A549 (cell line): ENCODE results near the gene SRGAP3. TPM values are rescaled to one million over a fixed set of nuclear protein-coding genes. Genes with fewer than 3 reads are reported as not detected.

Experiments used
- ATAC-seq, 2 experiments: fragments of 200-7000 bp in 1 of 2; fragments of >200 bp in 1 of 2; cut with Nextera tagmentation in 1 of 2; cut with Tn5 transposase in 1 of 2; 3 replicates each; pipeline versions ENCODE4 v1.8.0 to v1.9.1; 2018 to 2020; ENCODE audit warnings: mild to moderate bottlenecking in 1 of 2, moderate library complexity in 1 of 2
- CTCF ChIA-PET: fragments of 300-600 bp; sonication (Branson Sonifier 250); formaldehyde crosslinking; extraction: SDS; loops from one replicate; lab custom pipeline; 2021; ENCODE audit warnings: antibody characterized with exemption, inconsistent platforms; lab: Yijun Ruan, JAX
- POLR2A ChIA-PET: fragments of 350-600 bp; formaldehyde crosslinking; extraction: SDS; loops from one replicate; lab custom pipeline; 2021; ENCODE audit warnings: antibody characterized with exemption, inconsistent platforms; lab: Yijun Ruan, JAX
- DNase-seq, 2 experiments: peaks; one replicate each; pipeline versions ENCODE4 v3.0.0 to v3.0.0-alpha.2; 2011 to 2016; ENCODE audit warnings: low read depth in 1 of 2, low spot score in 1 of 2
- FAIRE-seq: peaks from 2 replicates; lab custom pipeline; 2011; peaks lifted over from hg19 to GRCh38; lab: Jason Lieb, UNC
- H3K27ac ChIP-seq, 2 experiments: fragments of >200 bp; sonication (Bioruptor Twin); formaldehyde crosslinking; 3 replicates each; pipeline ENCODE4 v1.5.1; 2016 to 2017
- H3K4me1 ChIP-seq: fragments of >200 bp; sonication (Bioruptor Twin); formaldehyde crosslinking; 3 replicates; pipeline ENCODE4 v1.6.1; 2016
- H3K4me2 ChIP-seq: fragments of >200 bp; sonication (Bioruptor Twin); formaldehyde crosslinking; 3 replicates; pipeline ENCODE4 v1.6.1; 2016
- H3K4me3 ChIP-seq: fragments of >200 bp; sonication (Bioruptor Twin); formaldehyde crosslinking; 3 replicates; pipeline ENCODE4 v1.5.1; 2016
- H3K9me3 ChIP-seq: fragments of >200 bp; sonication (Bioruptor Twin); formaldehyde crosslinking; 3 replicates; pipeline ENCODE4 v1.6.1; 2016
- CBX2 ChIP-seq: fragments of 200-600 bp; sonication (generic); IDR thresholded peaks from 2 replicates; pipeline ENCODE4 v1.6.1; 2016; ENCODE audit warnings: low read depth, mild to moderate bottlenecking, borderline replicate concordance
- CEBPB ChIP-seq, 2 experiments: fragments of >200 bp in 1 of 2; sonication (Bioruptor Twin) in 1 of 2; formaldehyde crosslinking in 1 of 2; IDR thresholded peaks; 2 replicates each; pipeline ENCODE4 v1.6.1; 2012 to 2016
- CHD2 ChIP-seq: fragments of 150-350 bp; IDR thresholded peaks from 2 replicates; pipeline ENCODE4 v1.6.1; 2014; ENCODE audit warnings: low read length; ENCODE audit not compliant: partially characterized antibody
- FOXS1 ChIP-seq: fragments of 250-450 bp; sonication (Bioruptor Pico); IDR thresholded peaks from 2 replicates; pipeline ENCODE4 v1.5.0; 2020; ENCODE audit warnings: mild to moderate bottlenecking, moderate library complexity
- GATA3 ChIP-seq: IDR thresholded peaks from 2 replicates; pipeline ENCODE4 v1.6.1; 2012; ENCODE audit warnings: borderline replicate concordance
- MYC ChIP-seq: IDR thresholded peaks from 2 replicates; pipeline ENCODE4 v1.6.1; 2012; ENCODE audit warnings: mild to moderate bottlenecking, inconsistent platforms, low read length, improper control_type of control experiment, borderline replicate concordance
- POLR2AphosphoS2 ChIP-seq: conservative IDR thresholded peaks from 2 replicates; pipeline ENCODE4 v1.6.1; 2012; ENCODE audit warnings: low read length, improper control_type of control experiment, inconsistent platforms
- RAD21 ChIP-seq, 2 experiments: fragments of >200 bp in 1 of 2; sonication (Bioruptor Twin) in 1 of 2; formaldehyde crosslinking in 1 of 2; IDR thresholded peaks in 1 of 2; conservative IDR thresholded peaks in 1 of 2; 2 replicates in 1 of 2; 3 replicates in 1 of 2; pipeline ENCODE4 v1.6.1; 2012 to 2018; ENCODE audit warnings: inconsistent platforms in 1 of 2
- RARB ChIP-seq: fragments of 250-450 bp; sonication (Bioruptor Pico); IDR thresholded peaks from 2 replicates; pipeline ENCODE4 v1.8.0; 2021; ENCODE audit warnings: mild to moderate bottlenecking, moderate library complexity
- RNF2 ChIP-seq: fragments of 200-600 bp; sonication (generic); IDR thresholded peaks from 2 replicates; pipeline ENCODE4 v1.6.1; 2016; ENCODE audit warnings: low read depth, mild to moderate bottlenecking, antibody characterized with exemption, moderate library complexity, borderline replicate concordance
- SREBF2 ChIP-seq: fragments of 450-650 bp; IDR thresholded peaks from 2 replicates; pipeline ENCODE4 v1.6.1; 2014; ENCODE audit warnings: mild to moderate bottlenecking, moderate library complexity
- ZC3H11A ChIP-seq: fragments of 450-650 bp; IDR thresholded peaks from 2 replicates; pipeline ENCODE4 v1.6.1; 2014; ENCODE audit warnings: antibody characterized with exemption, mild to moderate bottlenecking
- ZFP36 ChIP-seq: fragments of 450-650 bp; IDR thresholded peaks from 2 replicates; pipeline ENCODE4 v1.6.1; 2014; ENCODE audit warnings: borderline replicate concordance; ENCODE audit not compliant: partially characterized antibody
- ZNF302 ChIP-seq: fragments of 250-450 bp; sonication (Bioruptor Pico); IDR thresholded peaks from 2 replicates; pipeline ENCODE4 v1.9.0; 2021; ENCODE audit warnings: inconsistent platforms, mild to moderate bottlenecking, moderate library complexity
- WGBS: methylation state at CpG from one replicate; pipeline ENCODE4 v1.1.6; 2017; ENCODE audit errors: missing lambda C conversion rate; 5-methylcytosine and 5-hydroxymethylcytosine counted together
- polyA plus RNA-seq, 4 experiments: library from polyadenylated mRNA; depleted of rRNA in 3 of 4; stranded (reverse); fragments of >200 nt; fragmentation: RNase III in 1 of 4; extraction: RNeasy Plus Mini Kit Qiagen cat#74134 plus additional on column Dnase treatment in 1 of 4; gene quantifications; 2 replicates in 3 of 4; 3 replicates in 1 of 4; pipeline ENCODE4 v1.2.3, GENCODE V29; 2011 to 2017
- TF ChIP-seq, protein P1 (sequence below): fragments of 450-650 bp; IDR thresholded peaks from 2 replicates; pipeline ENCODE4 v1.6.1; 2014; ENCODE audit warnings: antibody characterized with exemption
- TF ChIP-seq, protein P2 (sequence below): fragments of 250-450 bp; sonication (Bioruptor Pico); IDR thresholded peaks from 2 replicates; pipeline ENCODE4 v1.5.0; 2020; ENCODE audit warnings: low read depth, mild to moderate bottlenecking, moderate library complexity
- TF ChIP-seq, protein P3 (sequence below): fragments of >200 bp; sonication (Bioruptor Twin); formaldehyde crosslinking; IDR thresholded peaks from 3 replicates; pipeline ENCODE4 v1.5.1; 2016
- TF ChIP-seq, protein P4 (sequence below): fragments of 200-600 bp; sonication (generic); IDR thresholded peaks from 2 replicates; pipeline ENCODE4 v1.6.1; 2016; ENCODE audit warnings: antibody characterized with exemption, mild to moderate bottlenecking, moderate library complexity
- TF ChIP-seq, protein P5 (sequence below): IDR thresholded peaks from 2 replicates; pipeline ENCODE4 v1.6.1; 2012

The SRGAP3 gene
- polyA plus RNA-seq, 2 of the 4 experiments (the other 2 are of a cell fraction): 1.6 to 2.5 TPM

DNA sequence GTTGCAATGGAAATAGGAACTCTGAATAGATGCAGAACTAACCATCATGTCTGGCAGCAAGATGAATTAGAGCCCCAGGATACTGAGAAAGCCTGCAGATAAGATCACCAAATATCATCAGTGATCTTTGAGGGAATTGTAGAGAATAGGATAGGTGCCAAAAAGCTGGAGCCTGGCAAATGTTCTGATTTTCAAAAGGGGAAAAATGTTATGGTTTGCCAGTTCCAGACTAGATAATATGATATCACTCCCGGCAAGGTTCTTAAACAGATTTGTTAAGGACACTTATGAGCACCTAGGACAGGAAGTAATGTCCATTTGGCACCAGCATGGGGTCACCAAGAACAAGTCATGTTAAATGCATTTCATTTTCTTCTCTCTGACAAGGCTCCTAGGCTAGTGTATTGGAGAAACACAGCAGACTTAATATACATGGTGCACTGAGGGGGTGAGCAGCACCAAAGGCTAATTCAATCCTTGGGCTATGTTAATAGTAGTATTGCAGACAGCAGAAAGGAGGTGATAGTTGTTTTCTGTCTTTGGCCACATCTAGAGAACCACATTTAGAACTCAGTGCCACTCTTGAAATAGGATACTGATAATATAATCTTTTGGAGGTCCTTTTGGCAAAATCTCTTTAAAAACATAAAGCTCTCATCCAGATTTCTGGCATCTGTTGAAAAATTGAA lies 4.8 kb downstream of the SRGAP3 start:
- H3K9me3 ChIP-seq: no peaks in the 10 kb centered on the region
- no peak for ATAC-seq
- ChIA-PET CTCF (no interaction called here), POLR2A (no interaction called here)
- H3K27ac ChIP-seq: no peak overlapping the region
- 70% methylated on average over 1 of the region's 1 CpG for WGBS
- H3K4me2 ChIP-seq: no peak overlapping the region
- no peaks in the 10 kb centered on the region; the same call in 2 of the 3 replicates for H3K4me1 ChIP-seq
- FAIRE-seq: no peak
- TF ChIP-seq CEBPB (IDR thresholded peaks at IDR 0.05): no peak
- no peak overlapping the region for H3K4me3 ChIP-seq
- DNase-seq: no peak

DNA sequence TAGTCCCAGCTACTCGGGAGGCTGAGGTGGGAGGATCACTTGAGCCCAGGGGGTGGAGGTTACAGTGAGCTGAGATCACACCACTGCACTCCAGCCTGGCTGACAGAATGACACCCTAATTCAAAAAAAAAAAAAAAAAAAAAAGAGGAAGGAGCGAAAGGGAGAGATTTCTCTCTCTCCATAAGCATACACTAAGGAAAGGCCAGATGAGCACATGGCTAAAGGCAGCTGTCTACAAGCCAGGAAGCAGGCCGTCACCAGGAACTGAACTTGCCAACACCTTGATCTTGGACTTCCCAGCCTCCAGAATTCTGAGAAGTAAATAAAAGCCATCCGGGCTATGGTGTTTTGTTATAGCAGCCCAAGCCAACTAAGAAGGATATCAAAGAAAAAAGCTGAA lies 7.5 kb downstream of the SRGAP3 start:
- H3K4me2 ChIP-seq: no peak overlapping the region
- no peaks in the 10 kb centered on the region for H3K9me3 ChIP-seq
- no peak overlapping the region for H3K4me3 ChIP-seq
- no peak for DNase-seq
- 87% methylated on average over 4 of the region's 4 CpGs for WGBS
- ATAC-seq: no peak
- H3K4me1 ChIP-seq: no peaks in the 10 kb centered on the region
- TF ChIP-seq SREBF2 (no peak), ZFP36 (no peak), RAD21 (conservative IDR thresholded peaks at IDR 0.05 in 1 of 2, IDR thresholded peaks at IDR 0.05 in 1 of 2) (no peak), GATA3 (no peak), CBX2 (no peak), RNF2 (no peak), FOXS1 (CRISPR knock-in tag) (no peak), RARB (CRISPR knock-in tag) (no peak), ZC3H11A (no peak), CEBPB (IDR thresholded peaks at IDR 0.05) (no peak), CHD2 (no peak), ZNF302 (no peak), POLR2AphosphoS2 (no peak), MYC (no peak)
- TF ChIP-seq, protein P1, sequence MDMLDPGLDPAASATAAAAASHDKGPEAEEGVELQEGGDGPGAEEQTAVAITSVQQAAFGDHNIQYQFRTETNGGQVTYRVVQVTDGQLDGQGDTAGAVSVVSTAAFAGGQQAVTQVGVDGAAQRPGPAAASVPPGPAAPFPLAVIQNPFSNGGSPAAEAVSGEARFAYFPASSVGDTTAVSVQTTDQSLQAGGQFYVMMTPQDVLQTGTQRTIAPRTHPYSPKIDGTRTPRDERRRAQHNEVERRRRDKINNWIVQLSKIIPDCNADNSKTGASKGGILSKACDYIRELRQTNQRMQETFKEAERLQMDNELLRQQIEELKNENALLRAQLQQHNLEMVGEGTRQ: no peak
- TF ChIP-seq, protein P2, sequence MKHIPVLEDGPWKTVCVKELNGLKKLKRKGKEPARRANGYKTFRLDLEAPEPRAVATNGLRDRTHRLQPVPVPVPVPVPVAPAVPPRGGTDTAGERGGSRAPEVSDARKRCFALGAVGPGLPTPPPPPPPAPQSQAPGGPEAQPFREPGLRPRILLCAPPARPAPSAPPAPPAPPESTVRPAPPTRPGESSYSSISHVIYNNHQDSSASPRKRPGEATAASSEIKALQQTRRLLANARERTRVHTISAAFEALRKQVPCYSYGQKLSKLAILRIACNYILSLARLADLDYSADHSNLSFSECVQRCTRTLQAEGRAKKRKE (CRISPR knock-in tag): no peak
- TF ChIP-seq, protein P3, sequence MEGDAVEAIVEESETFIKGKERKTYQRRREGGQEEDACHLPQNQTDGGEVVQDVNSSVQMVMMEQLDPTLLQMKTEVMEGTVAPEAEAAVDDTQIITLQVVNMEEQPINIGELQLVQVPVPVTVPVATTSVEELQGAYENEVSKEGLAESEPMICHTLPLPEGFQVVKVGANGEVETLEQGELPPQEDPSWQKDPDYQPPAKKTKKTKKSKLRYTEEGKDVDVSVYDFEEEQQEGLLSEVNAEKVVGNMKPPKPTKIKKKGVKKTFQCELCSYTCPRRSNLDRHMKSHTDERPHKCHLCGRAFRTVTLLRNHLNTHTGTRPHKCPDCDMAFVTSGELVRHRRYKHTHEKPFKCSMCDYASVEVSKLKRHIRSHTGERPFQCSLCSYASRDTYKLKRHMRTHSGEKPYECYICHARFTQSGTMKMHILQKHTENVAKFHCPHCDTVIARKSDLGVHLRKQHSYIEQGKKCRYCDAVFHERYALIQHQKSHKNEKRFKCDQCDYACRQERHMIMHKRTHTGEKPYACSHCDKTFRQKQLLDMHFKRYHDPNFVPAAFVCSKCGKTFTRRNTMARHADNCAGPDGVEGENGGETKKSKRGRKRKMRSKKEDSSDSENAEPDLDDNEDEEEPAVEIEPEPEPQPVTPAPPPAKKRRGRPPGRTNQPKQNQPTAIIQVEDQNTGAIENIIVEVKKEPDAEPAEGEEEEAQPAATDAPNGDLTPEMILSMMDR: no peak
- TF ChIP-seq, protein P4, sequence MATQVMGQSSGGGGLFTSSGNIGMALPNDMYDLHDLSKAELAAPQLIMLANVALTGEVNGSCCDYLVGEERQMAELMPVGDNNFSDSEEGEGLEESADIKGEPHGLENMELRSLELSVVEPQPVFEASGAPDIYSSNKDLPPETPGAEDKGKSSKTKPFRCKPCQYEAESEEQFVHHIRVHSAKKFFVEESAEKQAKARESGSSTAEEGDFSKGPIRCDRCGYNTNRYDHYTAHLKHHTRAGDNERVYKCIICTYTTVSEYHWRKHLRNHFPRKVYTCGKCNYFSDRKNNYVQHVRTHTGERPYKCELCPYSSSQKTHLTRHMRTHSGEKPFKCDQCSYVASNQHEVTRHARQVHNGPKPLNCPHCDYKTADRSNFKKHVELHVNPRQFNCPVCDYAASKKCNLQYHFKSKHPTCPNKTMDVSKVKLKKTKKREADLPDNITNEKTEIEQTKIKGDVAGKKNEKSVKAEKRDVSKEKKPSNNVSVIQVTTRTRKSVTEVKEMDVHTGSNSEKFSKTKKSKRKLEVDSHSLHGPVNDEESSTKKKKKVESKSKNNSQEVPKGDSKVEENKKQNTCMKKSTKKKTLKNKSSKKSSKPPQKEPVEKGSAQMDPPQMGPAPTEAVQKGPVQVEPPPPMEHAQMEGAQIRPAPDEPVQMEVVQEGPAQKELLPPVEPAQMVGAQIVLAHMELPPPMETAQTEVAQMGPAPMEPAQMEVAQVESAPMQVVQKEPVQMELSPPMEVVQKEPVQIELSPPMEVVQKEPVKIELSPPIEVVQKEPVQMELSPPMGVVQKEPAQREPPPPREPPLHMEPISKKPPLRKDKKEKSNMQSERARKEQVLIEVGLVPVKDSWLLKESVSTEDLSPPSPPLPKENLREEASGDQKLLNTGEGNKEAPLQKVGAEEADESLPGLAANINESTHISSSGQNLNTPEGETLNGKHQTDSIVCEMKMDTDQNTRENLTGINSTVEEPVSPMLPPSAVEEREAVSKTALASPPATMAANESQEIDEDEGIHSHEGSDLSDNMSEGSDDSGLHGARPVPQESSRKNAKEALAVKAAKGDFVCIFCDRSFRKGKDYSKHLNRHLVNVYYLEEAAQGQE: no peak
- TF ChIP-seq, protein P5, sequence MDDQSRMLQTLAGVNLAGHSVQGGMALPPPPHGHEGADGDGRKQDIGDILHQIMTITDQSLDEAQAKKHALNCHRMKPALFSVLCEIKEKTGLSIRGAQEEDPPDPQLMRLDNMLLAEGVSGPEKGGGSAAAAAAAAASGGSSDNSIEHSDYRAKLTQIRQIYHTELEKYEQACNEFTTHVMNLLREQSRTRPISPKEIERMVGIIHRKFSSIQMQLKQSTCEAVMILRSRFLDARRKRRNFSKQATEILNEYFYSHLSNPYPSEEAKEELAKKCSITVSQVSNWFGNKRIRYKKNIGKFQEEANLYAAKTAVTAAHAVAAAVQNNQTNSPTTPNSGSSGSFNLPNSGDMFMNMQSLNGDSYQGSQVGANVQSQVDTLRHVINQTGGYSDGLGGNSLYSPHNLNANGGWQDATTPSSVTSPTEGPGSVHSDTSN: no peak
- no peak for FAIRE-seq
- no peak overlapping the region for H3K27ac ChIP-seq
- CTCF ChIA-PET: interaction anchor here (0.6 to 1.1 kb wide), 2 partner anchors 174 to 879 kb away, joined by 4 read pairs; no protein-coding TSS in a partner anchor
- POLR2A ChIA-PET: no interaction called here
